AG09309 (cell line): ENCODE measurements around the gene NPEPL1.

Experiments
- DNase-seq: peaks from one replicate; pipeline ENCODE4 v3.0.0-alpha.2; 2010; ENCODE audit warnings: low read depth
- H3K4me3 ChIP-seq: 2 replicates; pipeline ENCODE4 v1.5.1; 2011; ENCODE audit warnings: mild to moderate bottlenecking, low read depth, low read length, moderate library complexity; ENCODE audit not compliant: control insufficient read depth
- TF ChIP-seq, protein P1 (sequence below): IDR thresholded peaks from 2 replicates; pipeline ENCODE4 v1.5.1; 2011; ENCODE audit warnings: mild to moderate bottlenecking, low read depth, low read length, inconsistent platforms; ENCODE audit not compliant: insufficient read depth, control insufficient read depth; ENCODE audit errors: missing control alignments

The NPEPL1 gene

DNA sequence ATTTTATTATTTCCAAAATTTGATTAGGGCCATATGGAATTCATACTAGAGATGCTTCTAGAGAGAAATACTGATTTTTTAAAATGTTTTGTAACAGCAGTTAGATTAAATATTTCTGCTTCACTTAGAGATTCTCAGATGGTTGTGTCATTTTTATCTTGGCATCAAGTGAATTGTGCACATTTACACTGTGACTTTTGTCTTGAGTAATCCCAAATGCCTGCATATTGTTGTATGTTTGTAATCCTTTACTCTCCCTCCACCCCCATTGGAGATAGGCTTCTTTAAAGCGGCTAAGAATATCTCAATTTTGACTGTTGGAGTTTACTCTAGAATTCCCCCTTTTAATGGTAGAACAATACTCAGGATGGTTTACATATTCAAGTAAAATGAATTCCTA, 22.5 kb upstream of the NPEPL1 start:
- TF ChIP-seq, protein P1, sequence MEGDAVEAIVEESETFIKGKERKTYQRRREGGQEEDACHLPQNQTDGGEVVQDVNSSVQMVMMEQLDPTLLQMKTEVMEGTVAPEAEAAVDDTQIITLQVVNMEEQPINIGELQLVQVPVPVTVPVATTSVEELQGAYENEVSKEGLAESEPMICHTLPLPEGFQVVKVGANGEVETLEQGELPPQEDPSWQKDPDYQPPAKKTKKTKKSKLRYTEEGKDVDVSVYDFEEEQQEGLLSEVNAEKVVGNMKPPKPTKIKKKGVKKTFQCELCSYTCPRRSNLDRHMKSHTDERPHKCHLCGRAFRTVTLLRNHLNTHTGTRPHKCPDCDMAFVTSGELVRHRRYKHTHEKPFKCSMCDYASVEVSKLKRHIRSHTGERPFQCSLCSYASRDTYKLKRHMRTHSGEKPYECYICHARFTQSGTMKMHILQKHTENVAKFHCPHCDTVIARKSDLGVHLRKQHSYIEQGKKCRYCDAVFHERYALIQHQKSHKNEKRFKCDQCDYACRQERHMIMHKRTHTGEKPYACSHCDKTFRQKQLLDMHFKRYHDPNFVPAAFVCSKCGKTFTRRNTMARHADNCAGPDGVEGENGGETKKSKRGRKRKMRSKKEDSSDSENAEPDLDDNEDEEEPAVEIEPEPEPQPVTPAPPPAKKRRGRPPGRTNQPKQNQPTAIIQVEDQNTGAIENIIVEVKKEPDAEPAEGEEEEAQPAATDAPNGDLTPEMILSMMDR: no peak
- H3K4me3 ChIP-seq: no peak overlapping the region
- DNase-seq: no peak

DNA sequence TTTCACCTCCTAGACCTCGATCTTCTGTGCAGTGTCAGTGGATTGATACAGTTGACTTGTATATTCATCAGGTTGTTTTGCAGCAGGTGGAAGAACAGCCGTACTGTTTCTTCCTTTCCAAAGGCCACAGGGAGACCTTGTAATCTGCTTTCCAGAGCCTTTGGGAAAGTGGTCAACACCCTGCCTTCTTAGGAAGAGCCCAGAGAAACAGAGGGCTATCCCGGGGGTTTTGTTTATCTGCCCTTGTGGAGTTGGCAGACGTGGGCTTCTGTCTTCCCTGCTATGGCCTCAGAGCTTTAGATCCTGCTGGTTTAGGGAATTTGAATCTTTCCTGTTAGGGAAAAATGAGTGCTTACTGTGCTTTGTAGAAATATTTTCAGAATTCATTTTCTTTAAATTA, 21.9 kb upstream of the NPEPL1 start:
- H3K4me3 ChIP-seq: no peak overlapping the region
- no peak for DNase-seq
- TF ChIP-seq, protein P1: no peak

DNA sequence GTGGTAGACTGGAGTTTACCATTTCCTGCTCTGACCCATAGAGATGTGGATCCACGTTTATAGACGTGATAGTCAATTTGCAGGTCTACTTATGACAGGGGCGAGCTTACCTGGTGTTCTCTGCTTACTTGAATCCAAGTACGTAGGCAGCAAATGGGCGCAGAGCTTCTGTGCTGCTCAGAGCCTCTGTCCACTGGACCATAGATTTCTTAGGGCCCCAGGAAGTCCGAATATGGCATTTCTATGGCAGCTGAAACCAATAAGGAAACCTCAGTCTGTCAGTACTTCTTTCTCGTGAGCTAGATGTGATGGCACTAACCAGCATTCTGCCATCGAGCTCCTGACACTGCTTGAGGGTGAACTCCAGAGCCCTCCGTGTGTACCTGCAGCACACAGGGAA, 19.5 kb upstream of the NPEPL1 start:
- TF ChIP-seq, protein P1: no peak
- H3K4me3 ChIP-seq: no peak overlapping the region
- no peak for DNase-seq

DNA sequence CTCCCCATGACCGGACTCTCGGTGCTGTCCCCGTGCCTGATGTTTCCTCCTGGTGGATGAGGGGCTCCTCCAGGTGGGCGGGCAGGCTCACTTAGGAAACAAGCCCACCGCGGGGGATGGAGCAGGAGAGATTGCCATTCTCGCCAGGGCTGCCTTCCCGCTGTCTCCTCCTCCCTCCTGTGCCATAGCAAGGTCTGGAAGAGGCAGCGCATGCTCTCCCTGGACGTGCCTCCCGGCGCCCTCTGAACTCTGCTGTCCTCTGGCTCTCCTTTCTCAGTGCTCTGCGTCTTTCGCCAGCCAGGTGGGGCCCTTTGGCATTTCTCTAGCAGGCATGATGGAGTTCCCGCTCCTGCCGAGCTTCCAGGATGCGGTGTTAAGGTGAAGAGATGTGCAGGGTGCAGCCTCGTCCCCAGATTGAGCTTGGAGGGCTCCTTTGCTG, 17.4 kb upstream of the NPEPL1 start:
- no peak for DNase-seq
- H3K4me3 ChIP-seq: no peak overlapping the region
- TF ChIP-seq, protein P1: no peak

DNA sequence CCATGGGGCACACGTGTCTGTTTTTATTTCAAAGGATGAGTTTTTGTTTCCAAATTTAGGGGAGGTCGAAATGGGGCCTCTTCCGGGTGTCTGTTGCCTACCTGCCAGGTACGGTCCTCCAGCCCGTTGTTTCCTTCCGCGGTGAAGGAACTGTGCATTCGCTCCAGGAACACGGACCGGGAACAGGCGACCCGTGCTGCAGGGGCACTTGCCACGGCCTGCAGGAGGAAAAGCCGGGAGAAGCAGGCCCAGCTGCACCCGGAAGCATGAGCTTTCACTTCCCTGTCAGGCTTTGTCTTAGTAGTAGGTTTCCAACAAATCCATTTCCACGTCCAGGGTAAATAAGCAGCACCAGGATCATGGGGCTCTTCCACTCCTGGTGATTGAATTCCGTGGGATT, 17.0 kb upstream of the NPEPL1 start:
- TF ChIP-seq, protein P1: no peak
- DNase-seq: no peak
- H3K4me3 ChIP-seq: no peak overlapping the region

DNA sequence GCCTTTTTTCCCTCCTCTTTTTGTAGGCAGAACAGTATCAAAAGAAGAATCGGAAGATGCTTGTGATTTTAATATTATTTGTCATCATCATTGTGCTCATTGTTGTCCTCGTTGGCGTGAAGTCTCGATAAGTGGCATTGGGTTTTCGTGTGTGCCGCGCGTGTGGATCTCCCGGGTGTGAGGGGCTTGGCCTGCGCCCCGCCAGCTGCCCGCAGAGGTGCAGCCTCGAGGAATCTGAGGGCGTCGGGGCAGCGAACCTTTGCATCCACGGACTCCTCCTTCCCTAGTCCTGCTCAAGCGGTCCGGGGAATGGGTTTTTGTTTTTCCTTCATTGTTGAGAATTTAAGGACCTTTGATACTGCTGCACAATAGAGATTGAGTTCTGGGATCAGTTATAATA, 16.4 kb upstream of the NPEPL1 start:
- TF ChIP-seq, protein P1: no peak
- no peak for DNase-seq
- H3K4me3 ChIP-seq: no peak overlapping the region

DNA sequence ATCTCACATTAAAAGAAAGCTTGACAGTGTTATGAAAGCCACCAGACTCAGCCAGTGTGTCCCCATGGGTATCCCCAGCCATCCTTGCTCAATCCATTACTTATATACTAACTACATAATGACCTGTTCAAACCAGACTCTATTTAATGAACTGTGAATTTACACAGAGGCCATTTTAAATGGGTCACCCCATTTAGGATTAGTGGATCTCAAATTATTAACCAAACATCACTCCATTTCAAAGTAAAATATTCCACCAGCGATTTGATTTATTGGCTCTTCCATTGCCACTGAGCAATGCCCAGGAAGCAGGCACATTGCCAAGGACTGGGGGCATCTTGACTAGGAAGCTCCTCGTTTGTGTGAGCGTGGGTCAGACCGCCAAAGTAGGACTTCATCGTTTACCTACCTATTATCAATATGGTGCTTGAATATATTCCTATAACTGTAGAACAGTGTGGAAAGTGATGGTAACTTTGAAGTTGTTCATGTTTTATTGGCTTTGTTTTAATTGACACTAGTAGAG, 15.5 kb upstream of the NPEPL1 start:
- no peak for DNase-seq
- no peak overlapping the region for H3K4me3 ChIP-seq
- TF ChIP-seq, protein P1: no peak
